Adipocyte (in vitro differentiated cells): Measurements from ENCODE around the gene BPIFB4.
"Not testable (repeated sequence)": the region's sequence is repeated elsewhere in the genome, so short reads cannot be mapped to it uniquely, and the experiment has no call there.

Experiments used
- DNase-seq: peaks from one replicate; pipeline ENCODE4 v3.0.0-alpha.2; 2015; ENCODE audit warnings: low read depth
- H3K27me3 ChIP-seq: replicated peaks from 2 replicates; pipeline ENCODE4 v1.7.0; 2013; ENCODE audit warnings: mild to moderate bottlenecking, low read length, moderate library complexity; ENCODE audit not compliant: control insufficient read depth, insufficient read depth
- H3K36me3 ChIP-seq: 2 replicates; pipeline ENCODE4 v1.7.0; 2013; ENCODE audit warnings: low read length, mild to moderate bottlenecking, moderate library complexity; ENCODE audit not compliant: control insufficient read depth, insufficient read depth, severe bottlenecking
- H3K4me1 ChIP-seq: 2 replicates; pipeline ENCODE4 v1.7.0; 2013; ENCODE audit warnings: mild to moderate bottlenecking, low read length, moderate library complexity; ENCODE audit not compliant: control insufficient read depth, insufficient read depth
- H3K4me3 ChIP-seq: 2 replicates; pipeline ENCODE4 v1.7.0; 2013; ENCODE audit warnings: mild to moderate bottlenecking, low read length, moderate library complexity
- H3K9ac ChIP-seq: 2 replicates; pipeline ENCODE4 v1.7.0; 2013; ENCODE audit warnings: mild to moderate bottlenecking, low read length, moderate library complexity
- H3K9me3 ChIP-seq: 2 replicates; pipeline ENCODE4 v1.7.0; 2013; ENCODE audit warnings: mild to moderate bottlenecking, low read length, moderate library complexity; ENCODE audit not compliant: control insufficient read depth

Gene BPIFB4

GRCh38 chr20:33106058-33106620 lies 26.7 kb downstream of the BPIFB4 start:
- peaks cover 19% of the 10 kb centered on the region for H3K4me1 ChIP-seq
- not testable (repeated sequence) for DNase-seq

DNA sequence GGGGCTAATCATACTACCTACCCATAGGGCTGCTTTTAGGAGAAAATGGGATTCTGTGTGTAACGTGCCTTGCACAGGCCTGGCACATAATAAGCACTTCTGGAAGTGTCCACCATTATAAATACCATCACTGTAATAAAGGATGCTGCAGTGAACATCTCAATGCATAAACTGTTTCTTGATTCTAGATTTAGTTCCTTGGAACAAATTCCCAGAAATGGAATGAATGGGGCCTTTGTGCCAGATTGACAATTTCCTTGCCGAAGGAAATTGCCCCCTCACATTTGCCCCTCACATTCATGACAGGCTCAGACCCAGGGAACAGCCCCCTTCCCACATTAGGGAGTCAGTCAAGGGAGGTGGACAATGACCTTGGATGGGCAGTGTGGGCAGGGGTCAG lies 29.2 kb downstream of the BPIFB4 start:
- no peaks in the 10 kb centered on the region for H3K36me3 ChIP-seq
- no peaks in the 10 kb centered on the region for H3K9me3 ChIP-seq
- no peak overlapping the region for H3K4me3 ChIP-seq
- H3K27me3 ChIP-seq: no peaks in the 10 kb centered on the region
- DNase-seq: no peak
- H3K9ac ChIP-seq: no peak overlapping the region
- H3K4me1 ChIP-seq: peaks cover 23% of the 10 kb centered on the region

More at GRCh38 chr20:33106058-33106620, 26.7 kb downstream of the BPIFB4 start:
- H3K27me3 ChIP-seq, H3K9ac ChIP-seq, H3K36me3 ChIP-seq, H3K9me3 ChIP-seq: not testable (repeated sequence)
- H3K4me3 ChIP-seq: peak overlapping the region; percentile 38

GRCh38 chr20:33110147-33110825 lies 30.8 kb downstream of the BPIFB4 start:
- Histone ChIP-seq H3K9ac (no peak overlapping the region), H3K4me1 (peaks cover 15% of the 10 kb centered on the region), H3K9me3 (no peaks in the 10 kb centered on the region), H3K4me3 (no peak overlapping the region), H3K27me3 (no peaks in the 10 kb centered on the region), H3K36me3 (no peaks in the 10 kb centered on the region)
- no peak for DNase-seq

GRCh38 chr20:33111306-33111705 lies 31.9 kb downstream of the BPIFB4 start:
- H3K9ac ChIP-seq: no peak overlapping the region
- H3K4me1 ChIP-seq: peaks cover 7% of the 10 kb centered on the region
- H3K4me3 ChIP-seq: no peak overlapping the region
- H3K27me3 ChIP-seq: no peaks in the 10 kb centered on the region
- no peaks in the 10 kb centered on the region for H3K9me3 ChIP-seq
- H3K36me3 ChIP-seq: no peaks in the 10 kb centered on the region
- no peak for DNase-seq

GRCh38 chr20:33112547-33113386 lies 33.3 kb downstream of the BPIFB4 start:
- Histone ChIP-seq H3K36me3 (no peaks in the 10 kb centered on the region), H3K4me3 (no peak overlapping the region), H3K4me1 (peaks cover 7% of the 10 kb centered on the region), H3K27me3 (no peaks in the 10 kb centered on the region), H3K9me3 (no peaks in the 10 kb centered on the region), H3K9ac (no peak overlapping the region)
- no peak for DNase-seq

GRCh38 chr20:33113387-33113908 lies 34.0 kb downstream of the BPIFB4 start:
- Histone ChIP-seq H3K4me3 (no peak overlapping the region), H3K27me3 (no peaks in the 10 kb centered on the region), H3K9ac (no peak overlapping the region), H3K36me3 (no peaks in the 10 kb centered on the region), H3K4me1 (peaks cover 7% of the 10 kb centered on the region), H3K9me3 (no peaks in the 10 kb centered on the region)
- DNase-seq: no peak

DNA sequence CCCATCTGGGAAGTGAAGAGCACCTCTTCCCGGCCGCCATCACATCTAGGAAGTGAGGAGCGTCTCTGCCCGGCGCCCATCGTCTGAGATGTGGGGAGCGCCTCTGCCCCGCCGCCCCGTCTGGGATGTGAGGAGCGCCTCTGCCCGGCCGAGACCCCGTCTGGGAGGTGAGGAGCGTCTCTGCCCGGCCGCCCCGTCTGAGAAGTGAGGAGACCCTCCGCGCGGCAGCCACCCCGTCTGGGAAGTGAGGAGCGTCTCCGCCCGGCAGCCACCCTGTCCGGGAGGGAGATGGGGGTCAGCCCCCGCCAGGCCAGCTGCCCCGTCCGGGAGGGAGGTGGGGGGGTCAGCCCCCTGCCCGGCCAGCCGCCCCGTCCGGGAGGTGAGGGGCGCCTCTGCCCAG lies 36.1 kb downstream of the BPIFB4 start:
- H3K9me3 ChIP-seq: peaks cover 12% of the 10 kb centered on the region
- not testable (repeated sequence) for DNase-seq, H3K9ac ChIP-seq, H3K36me3 ChIP-seq, H3K27me3 ChIP-seq, H3K4me1 ChIP-seq, H3K4me3 ChIP-seq

- Histone ChIP-seq H3K4me3 (no peak overlapping the region), H3K27me3 (no peaks in the 10 kb centered on the region), H3K9me3 (peaks cover 12% of the 10 kb centered on the region), H3K9ac (no peak overlapping the region), H3K4me1 (no peaks in the 10 kb centered on the region), H3K36me3 (no peaks in the 10 kb centered on the region)
- DNase-seq: no peak
Observed at GRCh38 chr20:33119725-33120720, 40.6 kb downstream of the BPIFB4 start.

- H3K27me3 ChIP-seq: no peaks in the 10 kb centered on the region
- no peak overlapping the region for H3K4me3 ChIP-seq
- H3K9me3 ChIP-seq: peaks cover 12% of the 10 kb centered on the region
- DNase-seq: no peak
- H3K4me1 ChIP-seq: no peaks in the 10 kb centered on the region
- H3K36me3 ChIP-seq: no peaks in the 10 kb centered on the region
- no peak overlapping the region for H3K9ac ChIP-seq
Observed at GRCh38 chr20:33120934-33121333, 41.5 kb downstream of the BPIFB4 start.

- H3K9ac ChIP-seq, H3K27me3 ChIP-seq, H3K4me1 ChIP-seq, H3K4me3 ChIP-seq, DNase-seq, H3K36me3 ChIP-seq: not testable (repeated sequence)
- peaks cover 12% of the 10 kb centered on the region for H3K9me3 ChIP-seq
Observed at GRCh38 chr20:33122297-33122696, 42.9 kb downstream of the BPIFB4 start.
